ENCODE results near the gene FXYD1.

- TF ChIP-seq CTCF (conservative IDR thresholded peaks at IDR 0.05; ENCODE audit: low read length): no peak
- no peak for TF ChIP-seq EZH2phosphoT487 (IDR thresholded peaks at IDR 0.05; ENCODE audit: borderline replicate concordance)
Measured at GRCh38 chr19:35154525-35155406, 16.1 kb downstream of the FXYD1 start, which contains the start of gene FXYD5.
